Adipocyte (in vitro differentiated cells): Measurements from ENCODE around the gene MTOR.

ENCODE experiments used
- DNase-seq: peaks from one replicate; pipeline ENCODE4 v3.0.0-alpha.2; 2015; ENCODE audit warnings: low read depth
- H3K27me3 ChIP-seq: replicated peaks from 2 replicates; pipeline ENCODE4 v1.7.0; 2013; ENCODE audit warnings: mild to moderate bottlenecking, low read length, moderate library complexity; ENCODE audit not compliant: control insufficient read depth, insufficient read depth
- H3K36me3 ChIP-seq: 2 replicates; pipeline ENCODE4 v1.7.0; 2013; ENCODE audit warnings: low read length, mild to moderate bottlenecking, moderate library complexity; ENCODE audit not compliant: control insufficient read depth, insufficient read depth, severe bottlenecking
- H3K4me1 ChIP-seq: 2 replicates; pipeline ENCODE4 v1.7.0; 2013; ENCODE audit warnings: mild to moderate bottlenecking, low read length, moderate library complexity; ENCODE audit not compliant: control insufficient read depth, insufficient read depth
- H3K4me3 ChIP-seq: 2 replicates; pipeline ENCODE4 v1.7.0; 2013; ENCODE audit warnings: mild to moderate bottlenecking, low read length, moderate library complexity
- H3K9ac ChIP-seq: 2 replicates; pipeline ENCODE4 v1.7.0; 2013; ENCODE audit warnings: mild to moderate bottlenecking, low read length, moderate library complexity
- H3K9me3 ChIP-seq: 2 replicates; pipeline ENCODE4 v1.7.0; 2013; ENCODE audit warnings: mild to moderate bottlenecking, low read length, moderate library complexity; ENCODE audit not compliant: control insufficient read depth

Gene MTOR

GRCh38 chr1:11211925-11212587 is 50.3 kb downstream of the MTOR start:
- H3K9me3 ChIP-seq, result no peaks in the 10 kb centered on the region
- no peak for DNase-seq
- peaks cover 18% of the 10 kb centered on the region for H3K4me1 ChIP-seq
- no peak overlapping the region for H3K4me3 ChIP-seq
- peaks cover 92% of the 10 kb centered on the region for H3K36me3 ChIP-seq
- H3K9ac ChIP-seq, result no peak overlapping the region
- H3K27me3 ChIP-seq, result no peaks in the 10 kb centered on the region

- Histone ChIP-seq H3K4me3 (no peak overlapping the region), H3K9ac (no peak overlapping the region), H3K27me3 (no peaks in the 10 kb centered on the region), H3K36me3 (peaks cover 92% of the 10 kb centered on the region), H3K4me1 (peaks cover 18% of the 10 kb centered on the region), H3K9me3 (no peaks in the 10 kb centered on the region)
- DNase-seq, result no peak
These were observed 50.9 kb downstream of the MTOR start for GRCh38 chr1:11211461-11211860.

- peaks cover 88% of the 10 kb centered on the region for H3K36me3 ChIP-seq
These were observed 54.3 kb downstream of the MTOR start for GRCh38 chr1:11207898-11208611.

GRCh38 chr1:11204396-11205190 is 57.8 kb downstream of the MTOR start:
- peaks cover 74% of the 10 kb centered on the region for H3K36me3 ChIP-seq
- DNase-seq, result peak; percentile 21
- no peak overlapping the region for H3K4me3 ChIP-seq
- peaks cover 18% of the 10 kb centered on the region for H3K4me1 ChIP-seq
- no peak overlapping the region for H3K9ac ChIP-seq
- no peaks in the 10 kb centered on the region for H3K27me3 ChIP-seq
- no peaks in the 10 kb centered on the region for H3K9me3 ChIP-seq

More at GRCh38 chr1:11207898-11208611, 54.3 kb downstream of the MTOR start:
- H3K4me1 ChIP-seq, result peaks cover 18% of the 10 kb centered on the region
- no peak overlapping the region for H3K9ac ChIP-seq
- peak; percentile 16 for DNase-seq
- H3K27me3 ChIP-seq, result no peaks in the 10 kb centered on the region
- no peak overlapping the region for H3K4me3 ChIP-seq
- H3K9me3 ChIP-seq, result no peaks in the 10 kb centered on the region

DNA sequence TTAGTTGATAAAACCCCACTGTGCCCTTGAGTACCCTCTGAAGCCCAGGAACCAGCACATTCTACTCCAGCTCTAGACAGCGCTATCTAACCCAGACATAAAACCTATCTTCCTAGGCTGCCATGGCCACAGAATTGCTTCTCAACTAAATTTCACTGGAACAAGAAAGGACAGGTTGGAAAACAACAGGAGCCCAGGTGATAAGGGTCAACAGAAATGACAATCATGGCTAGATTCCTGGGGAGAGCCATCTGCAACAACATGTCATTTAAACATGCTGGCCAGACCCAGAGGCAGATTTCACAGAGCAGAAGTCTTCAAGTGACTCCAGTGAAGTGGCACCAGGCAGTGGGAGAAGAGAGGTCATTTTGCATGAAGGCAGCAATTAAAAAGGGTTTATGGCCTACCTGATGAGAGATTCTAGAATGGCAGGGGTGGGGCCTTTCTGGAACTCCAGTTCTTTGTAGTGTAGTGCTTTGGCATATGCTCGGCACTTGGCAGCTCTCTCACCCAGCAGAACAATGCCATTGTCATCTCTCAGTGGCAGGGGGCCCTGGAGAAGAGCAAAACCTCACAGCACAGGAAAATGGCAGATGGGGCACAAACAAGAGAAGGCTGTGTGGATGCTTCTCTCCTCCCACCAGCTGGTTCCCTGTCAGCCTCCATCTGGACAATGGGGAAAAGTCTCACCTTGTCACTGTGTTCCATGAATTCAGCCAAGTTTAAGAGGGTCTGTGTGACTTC is 63.3 kb downstream of the MTOR start:
- no peaks in the 10 kb centered on the region for H3K9me3 ChIP-seq
- DNase-seq, result no peak
- H3K4me3 ChIP-seq, result no peak overlapping the region
- no peak overlapping the region for H3K9ac ChIP-seq
- no peaks in the 10 kb centered on the region for H3K4me1 ChIP-seq
- H3K27me3 ChIP-seq, result no peaks in the 10 kb centered on the region
- H3K36me3 ChIP-seq, result peaks cover 76% of the 10 kb centered on the region

- Histone ChIP-seq H3K36me3 (peaks cover 76% of the 10 kb centered on the region), H3K9ac (no peak overlapping the region), H3K27me3 (no peaks in the 10 kb centered on the region), H3K4me3 (no peak overlapping the region), H3K9me3 (no peaks in the 10 kb centered on the region), H3K4me1 (no peaks in the 10 kb centered on the region)
- no peak for DNase-seq
These were observed 64.1 kb downstream of the MTOR start for GRCh38 chr1:11198257-11198656.

- H3K36me3 ChIP-seq, result peaks cover 83% of the 10 kb centered on the region
- H3K9me3 ChIP-seq, result no peaks in the 10 kb centered on the region
- no peaks in the 10 kb centered on the region for H3K4me1 ChIP-seq
- H3K4me3 ChIP-seq, result no peak overlapping the region
- no peak overlapping the region for H3K9ac ChIP-seq
- no peak for DNase-seq
- no peaks in the 10 kb centered on the region for H3K27me3 ChIP-seq
These were observed 65.0 kb downstream of the MTOR start for GRCh38 chr1:11197359-11197758.

GRCh38 chr1:11196945-11197344 is 65.4 kb downstream of the MTOR start:
- no peak for DNase-seq
- no peak overlapping the region for H3K9ac ChIP-seq
- H3K27me3 ChIP-seq, result no peaks in the 10 kb centered on the region
- no peak overlapping the region for H3K4me3 ChIP-seq
- H3K9me3 ChIP-seq, result no peaks in the 10 kb centered on the region
- no peaks in the 10 kb centered on the region for H3K4me1 ChIP-seq
- H3K36me3 ChIP-seq, result peaks cover 86% of the 10 kb centered on the region

DNA sequence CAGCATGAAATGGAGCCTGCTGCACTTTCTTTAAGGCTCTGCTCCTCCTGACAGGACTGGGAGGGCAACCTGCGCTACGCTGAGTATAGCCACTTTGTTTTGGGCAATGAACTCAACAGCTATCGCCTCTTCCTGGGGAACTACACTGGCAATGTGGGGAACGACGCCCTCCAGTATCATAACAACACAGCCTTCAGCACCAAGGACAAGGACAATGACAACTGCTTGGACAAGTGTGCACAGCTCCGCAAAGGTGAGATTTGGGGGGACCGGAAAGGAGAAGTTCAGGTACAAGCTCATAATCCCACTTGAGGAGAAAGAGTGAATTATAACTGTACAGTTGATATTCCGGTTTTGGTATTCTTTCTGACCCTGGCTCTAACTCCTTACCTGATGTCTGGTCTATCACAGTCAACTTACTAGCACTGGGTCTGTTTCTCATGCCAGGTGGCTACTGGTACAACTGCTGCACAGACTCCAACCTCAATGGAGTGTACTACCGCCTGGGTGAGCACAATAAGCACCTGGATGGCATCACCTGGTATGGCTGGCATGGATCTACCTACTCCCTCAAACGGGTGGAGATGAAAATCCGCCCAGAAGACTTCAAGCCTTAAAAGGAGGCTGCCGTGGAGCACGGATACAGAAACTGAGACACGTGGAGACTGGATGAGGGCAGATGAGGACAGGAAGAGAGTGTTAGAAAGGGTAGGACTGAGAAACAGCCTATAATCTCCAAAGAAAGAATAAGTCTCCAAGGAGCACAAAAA is 67.8 kb downstream of the MTOR start:
- DNase-seq, result no peak
- Histone ChIP-seq H3K9ac (no peak overlapping the region), H3K9me3 (no peaks in the 10 kb centered on the region), H3K4me1 (no peaks in the 10 kb centered on the region), H3K27me3 (no peaks in the 10 kb centered on the region), H3K36me3 (peaks cover 91% of the 10 kb centered on the region), H3K4me3 (no peak overlapping the region)

DNA sequence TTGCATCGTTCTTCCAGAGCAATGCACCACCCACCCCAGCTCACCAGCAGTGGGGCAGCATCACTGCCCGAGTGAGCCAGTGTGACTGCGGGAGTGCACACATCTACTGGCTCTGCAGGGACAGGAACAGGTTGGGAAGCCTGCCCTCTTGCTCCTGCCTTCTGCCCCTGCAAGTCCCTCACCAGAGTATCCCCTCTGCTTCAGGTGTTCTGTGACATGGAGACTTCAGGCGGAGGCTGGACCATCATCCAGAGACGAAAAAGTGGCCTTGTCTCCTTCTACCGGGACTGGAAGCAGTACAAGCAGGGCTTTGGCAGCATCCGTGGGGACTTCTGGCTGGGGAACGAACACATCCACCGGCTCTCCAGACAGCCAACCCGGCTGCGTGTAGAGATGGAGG is 69.0 kb downstream of the MTOR start:
- Histone ChIP-seq H3K4me1 (peaks cover 9% of the 10 kb centered on the region), H3K36me3 (peaks cover 80% of the 10 kb centered on the region), H3K9ac (no peak overlapping the region), H3K27me3 (no peaks in the 10 kb centered on the region), H3K4me3 (no peak overlapping the region), H3K9me3 (no peaks in the 10 kb centered on the region)
- DNase-seq, result no peak
